DMS53 (cell line): ENCODE measurements around the gene C1orf21.
A peak's percentile ranks its signal among the peaks of the same experiment; 100 is the strongest.
"Not testable (repeated sequence)": the region's sequence is repeated elsewhere in the genome, so short reads cannot be mapped to it uniquely, and the experiment has no call there.

Experiments
- DNase-seq: peaks from one replicate; lab custom pipeline; 2025; lab: John Stamatoyannopoulos, UW

Gene C1orf21

DNA sequence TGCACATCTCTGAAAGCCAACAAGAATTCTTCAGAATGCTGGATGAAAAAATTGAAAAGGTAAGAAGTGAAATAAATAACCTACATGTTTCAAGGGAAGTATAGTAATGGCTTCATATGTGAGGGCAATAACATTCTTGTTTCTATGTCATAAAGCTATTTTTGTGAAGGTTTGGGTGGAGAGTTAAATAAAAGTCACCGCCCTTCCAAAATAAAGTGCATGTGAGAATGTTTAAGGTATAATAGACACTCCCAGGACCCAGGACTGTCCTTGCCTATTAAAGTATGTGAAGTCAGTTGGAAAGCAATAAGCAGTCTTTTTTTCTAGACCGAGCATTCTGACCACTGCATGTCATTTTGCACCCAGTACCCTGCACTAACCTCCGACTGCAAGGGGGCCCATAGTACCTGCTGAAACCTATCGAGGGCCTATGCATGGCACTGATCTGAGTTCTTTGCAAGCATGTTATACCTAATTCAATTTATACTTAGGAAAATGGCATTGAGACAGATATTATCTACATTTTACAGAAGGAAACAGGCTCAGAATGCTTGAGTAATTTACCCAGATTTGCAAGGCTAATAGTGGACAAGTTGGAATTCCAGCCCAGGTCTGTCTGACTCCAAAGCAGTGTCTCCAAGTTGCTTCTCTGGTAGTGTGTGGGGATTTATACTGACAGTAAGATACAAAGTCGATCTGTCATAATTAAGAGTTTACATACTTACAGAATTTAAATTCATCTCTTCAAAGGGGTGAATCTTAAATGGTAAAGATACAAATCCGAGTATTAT is 211.8 kb downstream of the C1orf21 start:
- no peak for DNase-seq

DNA sequence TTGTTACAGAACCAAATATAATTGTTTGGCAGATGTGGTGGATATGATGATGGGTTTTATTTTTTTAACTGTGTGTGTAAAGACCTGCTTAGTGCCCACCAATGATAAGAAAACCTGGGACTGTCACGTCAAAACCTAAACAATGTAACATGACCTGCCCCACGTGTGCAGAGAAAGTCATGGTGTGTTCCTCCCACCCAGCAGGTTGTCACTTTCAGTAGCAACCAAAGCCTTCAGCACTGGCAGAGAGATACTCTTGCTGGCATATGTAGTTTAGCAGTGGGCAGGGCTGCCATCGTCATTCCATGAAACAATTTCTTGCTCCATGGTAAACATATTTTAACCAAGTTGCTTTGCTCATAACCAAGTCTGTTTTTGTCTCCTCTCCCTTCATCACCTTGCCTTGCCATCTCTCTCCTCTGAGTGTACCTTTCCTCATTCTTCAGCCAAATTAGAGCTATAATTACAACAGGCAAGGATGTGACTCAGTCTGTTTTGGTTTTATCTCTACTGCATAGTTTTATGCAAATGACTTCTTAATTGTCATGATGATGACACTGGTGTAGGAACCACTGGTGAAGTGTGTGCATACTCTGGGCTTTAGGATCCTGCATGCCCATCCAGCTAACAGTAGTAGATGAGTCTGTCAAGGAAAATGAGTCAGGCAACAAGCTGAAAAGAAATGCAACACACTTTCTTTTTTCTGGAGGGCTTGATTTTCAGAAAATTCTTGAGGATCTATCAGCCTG is 217.5 kb downstream of the C1orf21 start:
- DNase-seq: no peak

DNA sequence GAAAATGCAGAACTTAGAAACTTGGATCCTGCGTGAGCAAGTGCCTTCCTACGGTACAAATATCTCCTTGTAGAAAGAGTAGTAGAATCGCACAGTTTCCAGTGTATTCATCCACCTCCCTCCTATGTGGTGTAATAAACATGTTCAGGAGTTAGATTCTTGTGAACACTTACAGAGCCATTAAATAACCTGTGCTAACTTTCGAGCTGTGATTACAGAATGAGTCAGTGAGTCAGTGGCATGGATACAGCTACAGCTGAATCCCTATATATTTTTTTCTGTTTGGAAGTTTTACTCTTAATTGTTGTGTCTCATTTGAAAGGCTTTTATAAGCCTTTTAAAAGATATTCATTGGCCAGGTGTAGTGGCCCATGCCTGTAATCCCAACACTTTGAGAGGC is 219.1 kb downstream of the C1orf21 start:
- no peak for DNase-seq

DNA sequence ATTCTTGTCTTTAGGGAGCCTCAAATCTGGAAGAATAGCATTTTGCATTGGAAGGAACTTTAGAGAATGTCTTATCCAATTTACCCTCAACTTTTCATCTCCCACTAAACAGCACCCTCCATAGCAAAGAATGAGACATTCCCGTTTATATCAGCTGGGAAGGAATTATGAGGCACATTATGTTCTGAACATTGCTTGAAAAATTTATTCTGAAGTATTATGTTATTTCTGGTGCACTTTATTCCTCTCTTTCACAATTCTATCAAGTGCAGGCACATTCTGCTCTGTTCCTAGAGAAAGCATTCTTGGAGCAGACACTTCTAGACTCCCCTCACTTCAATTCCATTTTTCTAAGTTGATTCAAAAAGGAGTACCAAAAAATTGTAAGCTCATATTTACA is 220.0 kb downstream of the C1orf21 start:
- DNase-seq: no peak

DNA sequence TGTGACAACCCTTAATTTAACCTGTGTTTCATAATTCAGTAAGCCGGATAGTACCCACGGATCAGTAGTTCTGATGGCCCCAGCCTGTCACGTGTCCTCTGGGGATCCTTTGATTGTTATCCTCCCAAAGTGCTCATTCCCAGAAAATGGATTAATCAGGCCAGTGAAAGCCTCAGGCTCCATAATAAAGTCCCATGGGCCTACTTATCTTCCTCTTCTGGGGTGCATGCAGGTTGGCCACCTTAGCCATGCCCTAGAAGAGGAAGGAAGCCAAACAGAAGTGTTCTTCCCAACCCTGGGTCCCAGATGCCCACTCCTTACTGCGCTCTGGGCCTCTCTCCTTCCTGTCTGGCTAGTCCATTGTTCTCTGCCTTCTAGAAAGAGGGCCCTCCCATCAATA is 221.8 kb downstream of the C1orf21 start:
- DNase-seq: no peak

DNA sequence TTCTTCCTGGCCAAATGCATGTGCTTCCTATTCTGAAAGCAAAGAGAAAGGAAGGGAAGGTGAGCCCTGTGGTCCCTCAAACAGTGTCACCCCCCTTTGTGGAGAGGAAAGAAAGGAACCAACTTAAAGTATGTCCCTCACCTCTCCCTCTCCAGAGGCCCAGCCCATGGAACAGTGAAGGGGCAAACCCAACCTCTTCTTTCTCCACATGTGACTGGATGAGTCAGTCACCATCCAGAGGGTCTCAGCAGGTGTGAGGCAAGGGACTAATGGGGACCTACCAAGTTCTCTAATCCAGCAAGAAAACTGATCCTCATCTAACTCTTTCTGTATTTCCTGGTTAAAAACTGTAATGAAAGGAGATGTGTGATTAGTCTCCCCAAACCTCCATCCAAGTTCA is 222.2 kb downstream of the C1orf21 start:
- DNase-seq: no peak

DNA sequence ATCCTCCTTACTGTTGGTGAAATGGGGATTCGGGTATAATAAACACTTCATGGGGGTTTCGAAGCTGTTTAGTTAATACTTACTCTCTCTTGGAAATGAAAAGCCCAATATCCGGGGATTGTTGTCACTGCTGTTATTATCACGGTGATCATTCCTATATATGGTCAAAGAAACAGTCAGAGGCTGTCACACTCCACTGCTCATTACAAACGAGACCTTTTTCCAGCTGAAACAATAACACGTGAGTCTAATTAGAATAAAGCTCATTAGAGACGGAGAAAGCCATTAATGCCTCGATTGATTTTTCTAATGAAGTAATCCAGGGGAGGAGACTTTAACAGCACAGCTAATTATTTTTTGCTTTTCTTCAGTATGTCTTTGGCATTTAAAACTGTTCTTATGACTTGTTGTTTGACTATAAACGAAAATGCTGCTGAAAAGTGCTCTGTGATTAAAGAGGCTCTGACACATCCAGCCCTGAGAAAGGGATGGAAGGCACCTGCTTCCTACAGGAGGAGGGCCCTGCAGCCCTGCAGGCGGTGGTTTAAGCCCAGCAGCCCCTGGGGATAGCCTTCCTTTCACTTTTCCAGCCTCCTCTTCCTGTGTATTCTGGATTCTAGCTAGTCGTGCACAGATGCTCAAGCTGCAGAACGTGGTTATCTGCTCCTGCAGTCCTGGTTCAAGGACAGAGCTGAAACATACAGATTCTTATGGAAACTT is 224.2 kb downstream of the C1orf21 start:
- peak; percentile 53 for DNase-seq

DNA sequence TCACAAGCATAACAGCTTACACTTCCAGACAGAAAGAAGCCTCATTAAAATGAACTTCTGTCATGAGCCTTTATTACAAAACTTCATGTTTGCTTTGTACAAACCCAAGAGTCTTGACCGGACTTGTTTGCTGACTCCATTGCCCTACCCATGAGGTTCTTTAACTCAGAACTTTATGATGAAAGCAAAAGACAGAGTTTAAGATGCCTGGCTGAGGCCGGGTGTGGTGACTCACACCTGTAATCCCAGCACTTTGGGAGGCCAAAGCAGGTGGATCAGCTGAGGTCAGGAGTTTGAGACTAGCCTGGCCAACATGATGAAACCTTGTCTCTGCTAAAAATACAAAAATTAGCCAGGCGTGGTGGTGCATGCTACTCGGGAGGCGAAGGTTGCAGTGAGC is 225.4 kb downstream of the C1orf21 start:
- not testable (repeated sequence) for DNase-seq

DNA sequence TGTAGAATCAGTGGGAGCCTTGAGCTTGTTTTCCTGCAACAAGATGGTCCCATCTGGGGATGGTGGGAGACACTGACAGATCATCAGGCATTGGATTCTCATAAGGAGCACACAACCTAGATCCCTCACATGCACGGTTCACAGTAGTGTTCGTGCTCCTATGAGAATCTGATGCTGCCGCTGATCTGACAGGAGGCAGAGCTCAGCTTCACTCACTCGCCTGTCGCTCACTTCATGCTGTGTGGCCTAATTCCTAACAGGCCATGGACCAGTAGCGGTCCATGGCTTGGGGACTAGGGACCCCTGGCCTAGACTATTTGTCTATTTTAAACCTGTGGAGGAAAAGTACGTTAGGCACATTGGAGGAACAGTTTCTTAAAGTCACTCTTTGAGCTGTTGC is 227.8 kb downstream of the C1orf21 start:
- DNase-seq: no peak

DNA sequence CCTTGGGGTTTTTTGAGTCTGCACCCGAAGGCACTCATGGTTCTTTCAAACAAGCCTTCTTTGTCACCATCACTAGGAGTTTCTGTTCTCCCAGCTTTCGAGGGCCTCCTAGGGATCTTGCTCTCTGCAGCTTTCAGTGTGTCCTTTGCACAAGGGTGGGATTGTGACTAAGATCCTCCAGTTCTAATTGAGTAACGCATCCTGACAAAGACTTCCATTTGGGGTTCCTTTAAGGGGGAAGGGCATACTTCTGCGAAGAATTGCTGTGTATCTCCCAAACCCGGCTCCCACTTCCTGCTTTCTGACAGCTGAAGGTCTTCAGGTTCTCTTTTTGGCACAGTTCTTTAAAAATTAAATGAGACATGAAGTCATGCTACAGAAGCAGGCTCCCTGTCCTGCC is 228.5 kb downstream of the C1orf21 start:
- DNase-seq: no peak

DNA sequence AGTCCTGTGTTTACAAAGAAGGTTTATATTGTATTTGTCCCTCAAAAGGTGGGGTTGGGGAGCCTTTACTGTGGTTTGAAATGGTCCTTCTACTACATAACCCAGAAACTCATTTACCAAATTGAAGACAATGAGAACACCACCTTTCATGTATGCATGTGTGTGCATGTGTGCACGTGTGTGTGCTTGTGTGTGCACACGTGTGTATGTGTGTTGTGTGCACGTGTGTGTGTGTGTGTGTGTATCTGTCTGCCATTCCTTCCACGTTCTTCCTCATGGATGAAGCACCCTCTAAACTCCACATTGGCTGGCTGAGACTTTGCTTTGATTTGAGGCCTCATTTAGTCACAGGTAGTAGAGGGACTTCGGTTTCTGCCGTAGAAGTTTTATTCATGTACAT is 229.7 kb downstream of the C1orf21 start:
- no peak for DNase-seq

DNA sequence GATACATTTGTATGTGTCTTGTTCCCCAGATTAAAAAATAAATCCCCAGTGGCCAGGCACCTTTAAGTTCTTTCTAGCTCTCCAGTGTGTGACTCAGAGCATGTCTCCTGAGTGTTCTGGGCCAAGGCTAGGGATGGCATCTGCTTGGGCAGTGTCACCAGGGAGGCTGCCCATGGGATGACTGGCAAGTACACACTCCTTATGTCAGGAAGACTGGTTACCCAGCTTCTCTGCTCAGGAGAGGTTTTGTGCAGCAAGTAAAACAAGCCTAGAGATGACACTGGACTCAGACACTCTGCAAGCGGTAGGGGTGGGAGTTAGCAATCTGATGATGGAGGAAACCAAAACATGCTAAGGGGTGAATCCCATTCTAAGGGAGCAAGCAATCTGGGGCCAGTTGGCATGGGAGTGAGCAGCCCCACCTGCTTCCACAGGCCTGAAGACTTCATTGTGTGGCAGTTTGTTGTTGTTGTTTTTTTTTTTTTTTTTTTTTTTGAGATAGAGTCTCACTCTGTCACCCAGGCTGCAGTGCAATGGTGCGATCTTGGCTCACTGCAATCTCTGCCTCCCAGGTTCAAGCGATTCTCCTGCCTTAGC is 230.7 kb downstream of the C1orf21 start:
- no peak for DNase-seq

DNA sequence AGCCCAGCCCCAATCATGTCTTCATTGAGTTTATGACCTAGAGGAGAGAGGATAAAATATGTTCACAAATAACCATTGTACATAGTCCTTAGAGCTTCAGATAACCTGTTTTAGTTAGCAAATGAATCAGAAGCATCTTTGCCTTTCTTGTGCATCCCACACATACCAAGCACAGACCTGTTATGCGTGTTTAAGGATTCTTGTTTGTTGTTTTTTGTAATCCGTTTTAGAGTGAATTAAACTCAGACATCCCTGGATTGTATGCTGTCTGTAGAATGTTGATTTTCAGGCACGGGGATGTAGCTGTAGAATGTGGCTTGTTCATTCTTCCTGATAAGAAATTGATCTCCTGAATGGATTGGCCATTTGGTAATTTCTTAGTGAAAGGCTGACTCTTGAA is 232.0 kb downstream of the C1orf21 start:
- no peak for DNase-seq

DNA sequence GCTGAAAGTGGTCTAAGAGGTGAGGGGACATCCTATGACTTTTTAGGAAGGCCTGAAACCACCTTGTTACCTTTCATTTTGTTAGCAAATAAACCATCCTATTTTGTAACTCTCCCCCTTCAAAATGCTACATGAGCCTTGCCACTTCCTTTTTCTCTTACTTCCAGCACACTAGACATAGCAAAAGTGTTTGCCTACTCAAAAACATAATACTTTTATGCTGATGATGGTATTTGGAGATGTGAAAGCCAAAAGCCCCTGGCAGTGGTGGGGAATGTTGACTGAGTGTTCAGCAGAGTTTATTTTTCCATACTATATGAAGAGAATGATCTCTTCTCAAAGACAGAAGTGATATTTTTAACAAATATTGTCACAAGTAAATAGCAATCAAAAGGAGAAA is 233.6 kb downstream of the C1orf21 start:
- no peak for DNase-seq

DNA sequence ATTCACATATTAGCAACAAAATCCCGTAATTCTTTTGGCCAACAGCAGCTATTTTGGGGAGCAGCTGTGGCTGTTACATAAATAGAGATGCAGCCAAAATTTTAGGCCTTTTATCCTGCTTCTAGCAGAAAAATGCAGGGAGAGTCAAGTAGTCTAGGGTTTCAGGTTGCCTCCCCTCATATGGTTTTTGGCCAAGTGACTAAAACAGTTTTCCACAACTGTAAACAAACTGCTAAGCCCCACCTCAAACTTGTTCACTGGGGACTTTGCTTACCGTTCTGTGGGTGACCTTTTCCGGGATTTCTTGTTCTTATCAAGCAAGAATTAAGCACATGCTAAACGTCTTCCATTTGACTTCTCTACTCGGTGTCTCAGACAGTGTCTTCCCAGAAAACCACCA is 234.4 kb downstream of the C1orf21 start:
- DNase-seq: no peak

DNA sequence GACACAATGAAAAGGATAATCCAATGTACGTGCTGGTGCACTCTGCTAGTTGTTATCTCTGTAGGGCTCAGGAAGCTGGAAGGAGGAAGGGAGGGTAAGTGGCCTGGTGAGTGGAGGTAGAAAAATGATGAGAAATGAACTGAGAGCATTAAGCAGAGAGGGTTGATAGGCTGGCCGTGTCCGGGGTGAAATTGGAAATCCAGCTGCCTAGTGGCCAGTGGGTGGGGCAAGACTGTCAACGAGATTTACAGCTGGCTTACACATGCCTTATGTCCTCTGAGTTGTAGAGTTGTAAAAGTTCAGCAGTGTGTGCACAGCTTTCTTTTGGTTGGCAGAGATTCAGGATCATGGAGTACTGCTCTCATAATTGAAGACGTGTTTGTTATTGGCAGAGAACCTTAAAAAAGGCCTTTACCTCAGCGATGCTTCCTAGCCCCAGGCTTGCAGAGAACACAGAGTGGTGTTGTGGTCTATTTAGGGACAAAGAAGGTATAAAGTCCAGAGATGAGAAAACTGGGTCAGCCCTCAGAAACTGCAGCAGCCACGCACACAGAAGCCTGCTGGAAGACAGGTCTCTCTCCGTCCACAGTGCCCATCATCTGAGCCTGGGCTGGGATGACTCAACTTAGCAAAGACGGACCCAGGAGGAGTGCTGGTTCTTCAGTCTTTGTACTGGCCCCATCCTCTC is 235.5 kb downstream of the C1orf21 start:
- no peak for DNase-seq

DNA sequence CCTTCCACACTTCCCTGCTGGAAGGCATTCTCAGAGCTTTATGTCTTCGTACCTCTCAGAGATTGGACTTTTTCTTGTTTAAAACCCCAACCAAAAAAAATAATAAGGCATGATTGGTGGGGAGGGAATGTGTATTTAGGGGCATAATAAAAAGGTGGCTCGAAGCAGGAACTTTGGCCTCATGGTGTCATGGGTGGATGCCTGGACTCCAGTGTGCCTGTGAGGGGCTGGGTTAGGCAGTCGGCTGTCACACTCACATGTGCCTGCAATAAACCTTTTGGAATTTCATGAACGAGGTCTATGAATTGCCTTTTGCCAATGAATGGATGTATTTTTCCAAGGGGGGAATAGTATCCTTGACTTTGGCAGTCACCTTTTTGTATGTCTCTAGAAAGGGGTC is 236.6 kb downstream of the C1orf21 start:
- DNase-seq: no peak

DNA sequence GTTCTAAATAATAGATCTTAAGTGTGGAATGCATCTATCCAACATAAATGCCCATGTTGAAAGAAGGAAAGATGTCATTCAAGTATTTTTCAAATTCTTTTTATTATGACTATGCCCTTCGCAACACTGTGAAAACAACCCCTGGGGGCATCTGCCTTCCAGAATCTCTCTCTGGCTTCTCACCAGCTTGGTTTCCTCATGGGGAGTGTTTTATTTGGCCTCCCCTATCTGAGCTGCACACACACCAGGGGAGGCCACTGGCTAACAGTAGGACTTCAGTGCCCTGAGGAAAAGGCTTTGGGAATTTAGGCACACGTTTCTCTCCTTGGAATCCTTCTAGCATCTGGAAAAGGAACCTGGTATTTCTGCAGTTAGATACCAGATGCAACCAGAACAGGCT is 237.2 kb downstream of the C1orf21 start:
- DNase-seq: no peak

DNA sequence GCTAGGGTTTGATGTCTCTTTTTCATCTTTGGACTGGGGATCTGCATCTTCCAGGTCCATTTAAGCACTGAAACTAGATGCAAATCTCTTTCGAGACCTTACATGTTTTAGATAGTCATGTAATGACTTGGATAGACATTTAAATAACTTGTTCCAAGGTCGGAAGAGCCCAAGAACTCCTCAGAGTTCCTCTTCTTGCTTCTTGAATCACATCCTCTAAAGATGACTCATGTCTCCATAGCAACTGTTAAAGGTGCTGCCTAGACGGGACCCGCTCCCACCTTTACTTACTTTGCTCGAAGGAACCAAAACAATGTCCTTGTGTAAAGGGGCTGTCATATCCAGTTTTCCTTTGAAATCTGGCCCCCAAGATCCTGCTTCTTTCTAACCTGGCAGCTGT is 237.8 kb downstream of the C1orf21 start:
- DNase-seq: no peak

DNA sequence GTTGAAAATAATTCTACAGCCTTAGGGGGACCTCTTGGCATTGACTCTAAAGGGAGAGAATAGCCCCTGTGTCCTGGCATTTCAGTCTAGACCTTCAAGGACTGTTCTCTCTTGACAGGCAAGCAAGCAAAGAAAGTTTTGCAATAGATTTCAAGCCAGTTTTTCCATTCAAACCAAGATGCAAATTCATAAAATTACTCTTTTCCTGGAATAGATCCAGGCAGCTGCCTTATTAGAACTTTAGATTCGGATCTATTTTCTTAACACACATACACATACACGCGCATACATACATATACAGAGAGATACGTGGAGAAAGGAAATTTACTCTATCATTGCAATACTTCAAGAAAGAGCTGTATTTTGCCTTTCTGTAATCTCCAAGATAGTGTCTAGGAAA is 238.4 kb downstream of the C1orf21 start:
- no peak for DNase-seq

DNA sequence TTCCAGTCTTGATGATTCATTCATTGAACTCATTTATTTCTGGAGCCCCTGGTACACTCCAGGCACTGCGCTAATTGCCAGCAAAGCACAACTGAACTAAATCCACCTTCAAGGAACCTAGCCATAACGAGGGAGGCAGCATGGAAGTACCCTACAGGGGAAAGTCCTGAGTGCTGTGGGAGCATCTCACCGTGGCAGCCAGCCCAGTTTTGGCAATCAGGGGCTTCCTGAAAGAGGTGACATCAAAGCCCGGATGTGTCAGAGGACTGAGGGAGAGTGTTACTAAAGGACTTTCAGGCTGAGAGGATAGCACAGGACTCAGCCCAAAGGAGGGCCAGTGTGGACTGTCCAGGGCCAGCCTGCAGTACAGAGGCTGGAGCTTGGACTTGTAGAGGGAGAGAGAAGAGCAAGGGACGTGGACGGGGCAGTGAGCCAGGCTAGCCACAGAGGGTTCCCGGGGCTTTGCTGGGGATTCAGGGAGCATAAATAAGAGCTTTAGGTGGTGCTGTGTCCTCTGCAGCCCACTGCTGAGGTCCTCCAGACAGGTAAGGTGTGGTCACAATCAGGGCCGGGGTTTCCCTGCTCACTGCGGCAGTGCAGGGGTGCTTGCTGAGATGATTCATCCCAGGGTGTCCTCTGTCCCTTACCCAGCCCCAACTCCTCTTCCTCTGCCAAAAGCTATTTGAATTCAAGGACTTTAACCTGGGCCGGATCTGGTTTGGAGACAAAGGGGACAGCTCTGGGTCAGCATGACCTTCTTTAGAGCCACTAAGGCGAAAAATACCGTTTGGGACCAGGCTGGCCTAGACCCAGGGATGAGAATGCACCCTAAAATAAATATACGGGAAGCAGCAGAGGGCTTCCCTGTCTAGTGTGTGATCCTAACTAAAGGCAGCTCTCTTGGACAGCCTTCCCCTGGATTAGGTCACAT is 239.5 kb downstream of the C1orf21 start:
- no peak for DNase-seq
